ENCODE data around the gene ATAD3C.
"Not testable (repeated sequence)": the region's sequence is repeated elsewhere in the genome, so short reads cannot be mapped to it uniquely, and the experiment has no call there.

The ATAD3C gene

GRCh38 chr1:1418464-1419362, 30.8 kb upstream of the ATAD3C start:
- no peak for DNase-seq (ENCODE audit: low spot score)

DNA sequence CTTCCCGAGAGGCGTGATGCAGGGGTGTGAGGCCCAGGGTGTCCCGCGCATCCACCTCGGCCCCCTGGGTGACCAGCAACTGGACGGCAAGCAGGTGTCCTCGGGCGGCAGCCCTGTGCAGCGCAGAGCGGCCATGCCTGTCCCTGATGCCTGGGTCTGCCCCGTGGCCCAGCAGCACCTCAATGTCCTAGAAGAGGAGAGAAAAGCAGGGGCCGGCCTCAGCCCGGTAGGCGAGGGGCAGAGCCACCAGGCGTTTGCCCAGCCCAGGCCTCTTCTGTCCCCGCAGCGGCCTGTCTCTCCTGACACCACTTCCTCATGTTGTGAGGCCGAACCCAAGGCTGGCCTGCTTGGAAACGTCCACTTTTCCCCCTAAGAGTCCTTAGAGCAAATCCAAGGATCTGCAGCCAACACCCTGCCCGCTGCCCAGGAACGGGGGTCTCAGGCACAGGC, 30.1 kb upstream of the ATAD3C start:
- DNase-seq (ENCODE audit: low spot score): no peak

- DNase-seq (ENCODE audit: low spot score): peak; percentile 47
Observed at GRCh38 chr1:1419813-1420653, 29.5 kb upstream of the ATAD3C start.

DNA sequence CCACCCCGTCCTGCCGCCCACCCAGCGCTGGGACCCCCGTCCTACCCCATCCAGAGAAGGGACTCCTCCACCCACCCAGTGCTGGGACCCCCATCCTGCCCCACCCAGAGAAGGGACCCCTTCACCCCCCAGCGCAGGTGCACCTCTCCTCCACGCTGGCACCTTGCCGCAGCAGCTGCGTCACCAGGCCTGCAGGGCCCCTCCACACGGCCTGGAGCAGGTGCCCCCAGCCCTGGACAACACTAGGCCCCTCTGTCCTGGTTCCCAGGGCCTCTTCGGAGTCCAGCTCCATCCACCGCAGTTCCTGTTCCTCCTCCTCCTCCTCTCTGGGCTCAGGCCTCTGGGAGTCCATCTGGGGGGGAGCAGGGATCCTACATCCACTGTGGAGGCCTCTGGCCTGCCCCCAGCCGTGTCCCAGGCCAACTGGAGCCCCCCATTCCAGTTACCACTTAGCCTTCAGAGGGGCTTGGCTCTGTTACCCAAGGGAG, 28.8 kb upstream of the ATAD3C start:
- DNase-seq (ENCODE audit: low spot score): peak; percentile 17

DNA sequence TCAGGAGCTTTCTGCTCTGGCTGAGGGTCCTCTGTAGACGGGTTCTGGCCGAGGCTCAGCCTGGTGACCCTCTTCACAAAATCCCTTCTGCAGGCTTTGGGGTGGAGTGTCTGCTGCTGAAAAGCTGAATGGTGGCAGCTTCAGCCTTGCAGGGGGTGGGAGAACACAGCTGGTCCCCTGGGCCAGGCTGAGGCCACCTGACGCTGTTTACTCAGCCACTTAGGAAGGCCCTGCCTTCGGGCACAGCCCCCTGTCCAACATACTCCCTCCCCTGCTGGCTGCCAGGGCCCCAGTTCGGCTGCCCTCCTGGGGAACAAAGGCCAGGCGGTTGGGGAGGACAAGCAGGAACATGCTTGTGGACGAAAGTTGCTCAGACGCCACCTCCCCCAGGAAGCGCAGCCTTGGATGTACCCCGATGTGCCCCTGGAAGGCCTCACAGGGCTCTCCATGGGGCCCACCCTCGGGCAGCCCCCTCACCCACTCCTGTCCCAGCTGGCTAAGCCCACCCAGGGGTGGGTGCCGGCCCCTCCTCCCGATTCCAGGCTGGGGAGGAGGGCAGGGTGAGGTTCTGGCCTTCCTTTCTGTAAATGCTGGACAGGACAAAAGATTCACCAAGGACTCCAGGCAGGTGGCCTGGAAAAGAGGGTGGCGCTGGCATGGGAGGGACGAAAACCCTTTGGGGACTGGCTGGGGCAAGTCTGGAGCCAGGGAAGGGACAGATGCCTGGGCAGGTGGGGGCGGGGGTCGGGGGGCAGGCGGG, 28.2 kb upstream of the ATAD3C start, which contains the start of gene ANKRD65:
Gene ANKRD65, minus strand, starts transcription at position 130 of the 760 bp plus-strand sequence. CDS start 271 bp downstream, outside the sequence.
- DNase-seq (ENCODE audit: low spot score): peak; percentile 29

DNA sequence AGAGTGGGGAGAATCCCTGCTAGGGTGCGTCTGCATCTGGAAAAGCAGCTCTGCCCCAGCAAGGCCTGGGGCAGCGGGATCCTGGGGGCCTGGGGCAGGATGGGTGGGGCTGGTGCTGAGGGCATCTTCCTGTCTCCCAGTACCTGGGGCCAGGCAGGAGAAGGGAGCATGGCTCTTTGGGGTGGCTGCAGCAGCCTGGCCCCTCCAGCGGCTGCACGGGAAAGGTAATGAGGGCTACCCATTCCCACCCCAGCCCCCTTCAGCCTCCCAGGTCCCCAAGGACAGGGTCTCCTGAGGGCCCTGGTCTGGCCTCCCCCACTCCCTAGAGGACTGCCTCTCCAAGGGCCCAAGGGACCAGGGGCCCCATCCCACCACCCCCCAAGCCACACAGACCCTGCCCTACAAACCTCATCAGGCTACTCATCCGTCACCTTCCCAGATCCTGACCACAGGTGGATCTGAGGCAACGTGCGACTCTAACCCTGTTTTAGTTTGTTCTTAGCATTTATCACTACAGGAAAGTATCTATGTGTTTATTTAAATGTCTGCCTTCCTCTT, 27.5 kb upstream of the ATAD3C start:
- DNase-seq (ENCODE audit: low spot score): peak; percentile 12

DNA sequence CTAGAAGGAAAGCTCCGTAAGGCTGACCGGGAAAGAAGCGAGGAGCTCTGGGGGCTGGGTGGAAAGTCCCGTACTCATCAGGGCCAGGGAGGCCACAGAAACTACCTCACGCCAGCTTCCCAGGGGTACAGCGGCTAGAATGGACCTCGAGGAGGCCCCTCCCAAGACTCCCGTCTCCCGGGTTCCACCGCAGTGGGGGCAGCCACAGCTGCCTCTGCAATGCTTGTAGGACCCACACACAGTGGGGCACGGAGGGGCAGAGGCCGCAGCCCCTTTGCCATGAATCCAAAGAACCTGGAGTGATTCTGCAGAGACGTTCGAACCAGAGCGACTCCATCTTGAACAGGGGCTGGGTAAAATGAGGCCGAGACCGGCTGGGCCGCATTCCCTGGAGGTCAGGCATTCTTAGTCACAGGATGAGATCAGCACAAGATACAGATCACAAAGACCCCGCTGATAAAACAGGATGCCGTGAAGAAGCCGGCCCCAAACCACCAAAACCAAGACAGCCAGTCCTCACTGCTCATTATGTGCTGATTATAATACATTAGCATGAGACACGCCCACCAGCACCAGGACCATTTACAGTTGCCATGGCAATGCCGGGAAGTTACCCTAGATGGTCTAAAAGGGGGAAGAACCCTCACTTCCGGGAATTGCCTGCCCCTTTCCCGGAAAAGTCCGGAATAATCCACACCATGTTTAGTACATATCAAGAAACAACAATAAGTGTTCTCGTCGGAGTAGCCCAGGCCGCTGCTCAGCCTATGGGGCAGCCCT, 26.8 kb upstream of the ATAD3C start:
- DNase-seq (ENCODE audit: low spot score): no peak

- DNase-seq (ENCODE audit: low spot score): no peak
Observed at GRCh38 chr1:1423245-1423597, 26.3 kb upstream of the ATAD3C start.

DNA sequence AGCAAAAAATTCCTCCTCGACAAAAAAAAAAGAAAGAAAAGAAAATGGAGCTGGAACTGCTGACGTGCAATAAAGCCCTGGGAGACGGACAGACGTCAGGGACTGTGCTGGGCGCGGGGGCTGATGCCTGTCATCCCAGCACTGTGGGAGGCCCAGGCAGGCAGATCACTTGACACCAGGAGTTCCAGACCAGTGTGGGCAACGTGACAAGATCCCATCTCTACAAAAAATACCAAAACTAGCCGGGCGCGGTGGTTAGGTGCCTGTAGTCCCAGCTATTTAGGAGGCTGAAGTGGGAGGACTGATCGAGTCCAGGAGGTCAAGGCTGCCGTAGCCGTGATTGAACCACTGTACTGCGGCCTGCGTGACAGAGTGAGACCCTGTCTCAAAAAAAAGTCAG, 24.8 kb upstream of the ATAD3C start:
- DNase-seq (ENCODE audit: low spot score): no peak

DNA sequence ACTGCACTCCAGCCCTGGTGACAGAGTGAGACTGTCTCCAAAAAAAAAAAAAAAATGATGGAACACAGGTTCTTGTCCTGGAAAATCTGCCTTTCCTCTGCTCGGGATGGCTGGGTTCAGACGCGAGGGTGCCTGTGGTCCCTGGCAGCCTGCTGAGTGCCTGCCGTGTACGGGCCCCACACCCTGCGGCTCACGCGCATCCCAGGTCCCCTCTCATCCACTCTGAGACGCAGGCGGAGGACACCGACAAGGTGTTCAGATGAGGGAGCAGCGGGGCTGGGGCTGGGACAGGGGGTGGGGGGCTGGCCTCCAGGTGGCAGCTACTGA, 24.1 kb upstream of the ATAD3C start:
- no peak for DNase-seq (ENCODE audit: low spot score)

GRCh38 chr1:1425753-1426495, 23.6 kb upstream of the ATAD3C start:
- DNase-seq (ENCODE audit: low spot score): no peak

DNA sequence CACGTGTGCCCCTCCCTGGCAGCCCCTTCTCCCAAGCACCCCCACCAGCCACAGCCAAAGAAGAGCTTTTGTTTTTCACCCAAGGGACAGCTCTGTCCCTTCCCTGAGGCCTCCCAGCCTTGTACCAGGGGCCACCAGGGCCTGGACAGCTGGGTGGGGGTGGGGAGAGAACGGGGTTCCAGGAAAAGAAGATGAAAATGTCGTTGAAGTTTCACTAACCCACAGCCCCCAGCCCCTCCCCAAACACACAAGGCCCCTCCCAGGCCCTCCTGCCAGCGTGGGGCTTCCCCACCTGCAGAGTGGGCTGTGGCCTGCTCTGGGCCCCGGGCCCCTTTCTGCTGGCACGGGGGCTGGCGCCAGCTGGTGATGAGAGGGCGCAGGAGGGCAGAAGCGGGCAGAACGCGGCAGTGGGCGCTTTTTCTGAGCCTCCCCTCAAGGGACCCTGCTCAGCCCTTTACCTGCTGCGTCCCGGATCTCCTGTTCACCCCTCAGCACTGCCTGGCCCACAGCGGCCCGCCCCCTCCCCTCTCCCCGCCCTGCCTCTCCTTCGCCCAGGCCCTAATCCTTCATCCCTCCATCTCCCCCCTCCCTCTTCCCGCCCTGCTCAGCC, 22.9 kb upstream of the ATAD3C start:
- peak; percentile 37 for DNase-seq (ENCODE audit: low spot score)

- DNase-seq (ENCODE audit: low spot score): no peak
Observed at GRCh38 chr1:1427106-1427819, 22.2 kb upstream of the ATAD3C start.

GRCh38 chr1:1427820-1428148, 21.7 kb upstream of the ATAD3C start:
- no peak for DNase-seq (ENCODE audit: low spot score)

DNA sequence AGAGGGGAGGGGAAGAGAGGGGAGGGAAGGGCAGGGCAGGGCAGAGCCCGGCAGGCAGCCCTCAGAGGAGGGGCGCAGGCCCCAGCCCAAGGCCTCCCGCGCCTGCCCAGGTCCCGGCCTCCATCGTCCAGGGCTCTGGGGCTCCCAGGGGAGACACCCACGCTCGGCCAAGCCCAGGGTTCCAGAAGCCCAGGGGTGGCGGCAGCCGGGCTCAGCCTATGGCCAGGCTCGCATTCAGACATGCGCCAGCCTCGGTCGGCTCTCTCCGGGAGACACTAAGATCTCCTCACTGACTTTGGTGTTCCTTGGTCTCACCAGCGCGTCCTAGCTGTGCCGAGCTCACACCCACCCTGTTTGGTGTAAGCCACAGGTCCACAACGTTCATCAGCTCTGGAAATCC, 21.3 kb upstream of the ATAD3C start:
- no peak for DNase-seq (ENCODE audit: low spot score)

DNA sequence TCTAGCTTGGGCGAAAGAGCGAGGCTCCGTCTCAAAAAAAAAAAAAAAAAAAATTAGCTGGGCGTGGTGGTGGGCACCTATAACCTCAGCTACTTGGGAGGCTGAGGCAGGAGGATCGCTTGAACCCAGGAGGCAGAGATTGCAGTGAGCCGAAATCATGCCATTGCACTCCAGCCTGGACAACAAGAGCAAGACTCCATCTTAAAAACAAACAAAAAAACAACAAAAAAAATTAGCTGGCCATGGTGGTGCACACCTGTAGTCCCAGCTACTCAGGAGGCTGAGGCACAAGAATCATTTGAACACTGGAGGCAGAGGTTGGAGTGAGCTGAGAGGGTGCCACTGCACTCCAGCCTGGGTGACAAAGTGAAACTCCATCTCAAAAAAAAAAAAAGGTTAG, 20.5 kb upstream of the ATAD3C start:
- DNase-seq (ENCODE audit: low spot score): not testable (repeated sequence)

DNA sequence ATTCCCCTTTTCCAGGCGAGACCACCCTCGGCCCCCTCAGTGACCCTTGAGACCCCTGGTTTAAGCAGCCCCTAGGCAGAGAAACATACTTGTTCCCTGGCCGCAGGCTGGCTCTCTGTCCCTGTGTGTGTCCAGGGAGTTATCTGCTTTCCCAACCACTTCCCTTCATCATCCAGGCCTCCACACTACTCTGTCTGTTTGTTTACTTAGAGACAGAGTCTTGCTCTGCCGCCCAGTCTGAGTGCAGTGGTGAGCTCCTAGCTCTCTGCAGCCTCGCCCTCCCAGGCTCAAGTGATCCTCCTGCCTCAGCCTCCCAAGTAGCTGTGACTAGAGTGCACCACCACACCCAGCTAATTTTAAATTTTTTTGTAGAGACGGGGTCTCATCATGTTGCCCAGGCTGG, 19.8 kb upstream of the ATAD3C start:
- DNase-seq (ENCODE audit: low spot score): peak; percentile 83

- no peak for DNase-seq (ENCODE audit: low spot score)
Observed at GRCh38 chr1:1430114-1430982, 19.1 kb upstream of the ATAD3C start.

All from HuH-7 (cell line).